ENCODE results near the gene ZCWPW1.

Gene ZCWPW1

GRCh38 chr7:100428967-100429636 lies 599 bp upstream of the ZCWPW1 start:
- Histone ChIP-seq H3K4me3 (ENCODE audit: low read depth, low read length) (peak overlapping the region; percentile 96), H3K4me1 (ENCODE audit: control insufficient read depth, insufficient read depth, low read length) (peaks cover 4% of the 10 kb centered on the region), H3K36me3 (ENCODE audit: control insufficient read depth, insufficient read depth, low read length) (peaks cover 16% of the 10 kb centered on the region), H3K9ac (ENCODE audit: low read depth, low read length) (peak overlapping the region; percentile 98), H3K9me3 (ENCODE audit: control insufficient read depth, insufficient read depth, low read length) (no peaks in the 10 kb centered on the region), H3K27me3 (ENCODE audit: control insufficient read depth, insufficient read depth, low read length) (peaks cover 5% of the 10 kb centered on the region)

GRCh38 chr7:100427762-100428198 lies 723 bp downstream of the ZCWPW1 start:
- Histone ChIP-seq H3K9ac (ENCODE audit: low read depth, low read length) (no peak overlapping the region), H3K4me1 (ENCODE audit: control insufficient read depth, insufficient read depth, low read length) (peaks cover 4% of the 10 kb centered on the region), H3K36me3 (ENCODE audit: control insufficient read depth, insufficient read depth, low read length) (peaks cover 3% of the 10 kb centered on the region), H3K27me3 (ENCODE audit: control insufficient read depth, insufficient read depth, low read length) (peaks cover 5% of the 10 kb centered on the region), H3K4me3 (ENCODE audit: low read depth, low read length) (peak overlapping the region; percentile 96), H3K9me3 (ENCODE audit: control insufficient read depth, insufficient read depth, low read length) (no peaks in the 10 kb centered on the region)

- H3K36me3 ChIP-seq (ENCODE audit: control insufficient read depth, insufficient read depth, low read length): no peaks in the 10 kb centered on the region
- H3K4me3 ChIP-seq (ENCODE audit: low read depth, low read length): no peak overlapping the region
- H3K27me3 ChIP-seq (ENCODE audit: control insufficient read depth, insufficient read depth, low read length): peaks cover 5% of the 10 kb centered on the region
- no peaks in the 10 kb centered on the region for H3K9me3 ChIP-seq (ENCODE audit: control insufficient read depth, insufficient read depth, low read length)
- no peak overlapping the region for H3K9ac ChIP-seq (ENCODE audit: low read depth, low read length)
- H3K4me1 ChIP-seq (ENCODE audit: control insufficient read depth, insufficient read depth, low read length): no peaks in the 10 kb centered on the region
Measured at GRCh38 chr7:100426516-100426915, 2.0 kb downstream of the ZCWPW1 start.

GRCh38 chr7:100425347-100425746 lies 3.2 kb downstream of the ZCWPW1 start:
- H3K9me3 ChIP-seq (ENCODE audit: control insufficient read depth, insufficient read depth, low read length): no peaks in the 10 kb centered on the region
- no peak overlapping the region for H3K4me3 ChIP-seq (ENCODE audit: low read depth, low read length)
- H3K4me1 ChIP-seq (ENCODE audit: control insufficient read depth, insufficient read depth, low read length): no peaks in the 10 kb centered on the region
- H3K27me3 ChIP-seq (ENCODE audit: control insufficient read depth, insufficient read depth, low read length): peaks cover 5% of the 10 kb centered on the region
- no peaks in the 10 kb centered on the region for H3K36me3 ChIP-seq (ENCODE audit: control insufficient read depth, insufficient read depth, low read length)
- H3K9ac ChIP-seq (ENCODE audit: low read depth, low read length): no peak overlapping the region

GRCh38 chr7:100423315-100423714 lies 5.2 kb downstream of the ZCWPW1 start:
- H3K9ac ChIP-seq (ENCODE audit: low read depth, low read length): no peak overlapping the region
- peaks cover 5% of the 10 kb centered on the region for H3K27me3 ChIP-seq (ENCODE audit: control insufficient read depth, insufficient read depth, low read length)
- no peaks in the 10 kb centered on the region for H3K36me3 ChIP-seq (ENCODE audit: control insufficient read depth, insufficient read depth, low read length)
- no peak overlapping the region for H3K4me3 ChIP-seq (ENCODE audit: low read depth, low read length)
- no peaks in the 10 kb centered on the region for H3K4me1 ChIP-seq (ENCODE audit: control insufficient read depth, insufficient read depth, low read length)
- H3K9me3 ChIP-seq (ENCODE audit: control insufficient read depth, insufficient read depth, low read length): no peaks in the 10 kb centered on the region

- Histone ChIP-seq H3K4me3 (ENCODE audit: low read depth, low read length) (no peak overlapping the region), H3K9ac (ENCODE audit: low read depth, low read length) (no peak overlapping the region), H3K36me3 (ENCODE audit: control insufficient read depth, insufficient read depth, low read length) (no peaks in the 10 kb centered on the region), H3K27me3 (ENCODE audit: control insufficient read depth, insufficient read depth, low read length) (no peaks in the 10 kb centered on the region), H3K4me1 (ENCODE audit: control insufficient read depth, insufficient read depth, low read length) (no peaks in the 10 kb centered on the region), H3K9me3 (ENCODE audit: control insufficient read depth, insufficient read depth, low read length) (no peaks in the 10 kb centered on the region)
Measured at GRCh38 chr7:100419660-100420226, 8.8 kb downstream of the ZCWPW1 start.

GRCh38 chr7:100418930-100419659 lies 9.4 kb downstream of the ZCWPW1 start:
- H3K9me3 ChIP-seq (ENCODE audit: control insufficient read depth, insufficient read depth, low read length): no peaks in the 10 kb centered on the region
- no peaks in the 10 kb centered on the region for H3K27me3 ChIP-seq (ENCODE audit: control insufficient read depth, insufficient read depth, low read length)
- no peak overlapping the region for H3K4me3 ChIP-seq (ENCODE audit: low read depth, low read length)
- H3K4me1 ChIP-seq (ENCODE audit: control insufficient read depth, insufficient read depth, low read length): no peaks in the 10 kb centered on the region
- H3K9ac ChIP-seq (ENCODE audit: low read depth, low read length): no peak overlapping the region
- no peaks in the 10 kb centered on the region for H3K36me3 ChIP-seq (ENCODE audit: control insufficient read depth, insufficient read depth, low read length)

GRCh38 chr7:100415448-100415847 lies 13.1 kb downstream of the ZCWPW1 start:
- H3K36me3 ChIP-seq (ENCODE audit: control insufficient read depth, insufficient read depth, low read length): no peaks in the 10 kb centered on the region
- no peak overlapping the region for H3K9ac ChIP-seq (ENCODE audit: low read depth, low read length)
- no peaks in the 10 kb centered on the region for H3K4me1 ChIP-seq (ENCODE audit: control insufficient read depth, insufficient read depth, low read length)
- H3K4me3 ChIP-seq (ENCODE audit: low read depth, low read length): no peak overlapping the region
- no peaks in the 10 kb centered on the region for H3K9me3 ChIP-seq (ENCODE audit: control insufficient read depth, insufficient read depth, low read length)
- H3K27me3 ChIP-seq (ENCODE audit: control insufficient read depth, insufficient read depth, low read length): no peaks in the 10 kb centered on the region

GRCh38 chr7:100413889-100414288 lies 14.6 kb downstream of the ZCWPW1 start:
- Histone ChIP-seq H3K9me3 (ENCODE audit: control insufficient read depth, insufficient read depth, low read length) (no peaks in the 10 kb centered on the region), H3K36me3 (ENCODE audit: control insufficient read depth, insufficient read depth, low read length) (no peaks in the 10 kb centered on the region), H3K27me3 (ENCODE audit: control insufficient read depth, insufficient read depth, low read length) (no peaks in the 10 kb centered on the region), H3K9ac (ENCODE audit: low read depth, low read length) (no peak overlapping the region), H3K4me3 (ENCODE audit: low read depth, low read length) (no peak overlapping the region), H3K4me1 (ENCODE audit: control insufficient read depth, insufficient read depth, low read length) (no peaks in the 10 kb centered on the region)

- Histone ChIP-seq H3K27me3 (ENCODE audit: control insufficient read depth, insufficient read depth, low read length) (no peaks in the 10 kb centered on the region), H3K9ac (ENCODE audit: low read depth, low read length) (peak overlapping the region; percentile 12), H3K4me1 (ENCODE audit: control insufficient read depth, insufficient read depth, low read length) (no peaks in the 10 kb centered on the region), H3K36me3 (ENCODE audit: control insufficient read depth, insufficient read depth, low read length) (no peaks in the 10 kb centered on the region), H3K4me3 (ENCODE audit: low read depth, low read length) (no peak overlapping the region), H3K9me3 (ENCODE audit: control insufficient read depth, insufficient read depth, low read length) (no peaks in the 10 kb centered on the region)
Measured at GRCh38 chr7:100413346-100413745, 15.2 kb downstream of the ZCWPW1 start.

GRCh38 chr7:100411101-100411500 lies 17.4 kb downstream of the ZCWPW1 start:
- H3K9me3 ChIP-seq (ENCODE audit: control insufficient read depth, insufficient read depth, low read length): no peaks in the 10 kb centered on the region
- H3K4me1 ChIP-seq (ENCODE audit: control insufficient read depth, insufficient read depth, low read length): no peaks in the 10 kb centered on the region
- H3K4me3 ChIP-seq (ENCODE audit: low read depth, low read length): no peak overlapping the region
- no peak overlapping the region for H3K9ac ChIP-seq (ENCODE audit: low read depth, low read length)
- H3K27me3 ChIP-seq (ENCODE audit: control insufficient read depth, insufficient read depth, low read length): no peaks in the 10 kb centered on the region
- H3K36me3 ChIP-seq (ENCODE audit: control insufficient read depth, insufficient read depth, low read length): no peaks in the 10 kb centered on the region
